Adrenal gland (tissue), 5 donors: Measurements from ENCODE around the gene SYNGR1.

Experiments
- CTCF ChIP-seq, 6 experiments: fragments of 450-650 bp in 4 of 6; fragments of 200-600 bp in 2 of 6; sonication (generic) in 1 of 6; IDR thresholded peaks; 1 replicate in 5 of 6; 2 replicates in 1 of 6; pipeline versions ENCODE4 v1.5.1 to v1.8.0; 2016 to 2021; ENCODE audit warnings: antibody characterized with exemption in 6 of 6, mild to moderate bottlenecking in 2 of 6, moderate library complexity in 1 of 6
- POLR2A ChIP-seq, 2 donors: fragments of 450-650 bp; IDR thresholded peaks; one replicate each; pipeline ENCODE4 v1.6.1; 2017; ENCODE audit warnings: antibody characterized with exemption in 2 of 2, mild to moderate bottlenecking in 2 of 2, moderate library complexity in 1 of 2
- donor health status: DM: no; HTN: no; CAD: no.

GRCh38 chr22:39352306-39352891, 2.6 kb downstream of the SYNGR1 start:
- TF ChIP-seq POLR2A (IDR thresholded peaks at IDR 0.05) (no peak), CTCF (IDR thresholded peaks at IDR 0.05) (no peak)
